ENCODE results near the gene CALCOCO1. TPM values are rescaled to one million over a fixed set of nuclear protein-coding genes. Genes with fewer than 3 reads are reported as not detected.
"Not testable (repeated sequence)": the region's sequence is repeated elsewhere in the genome, so short reads cannot be mapped to it uniquely, and the experiment has no call there.

The CALCOCO1 gene
- total RNA-seq, 1 donor from 2014 or later, result 188 TPM

GRCh38 chr12:53698948-53699677 is 28.1 kb downstream of the CALCOCO1 start:
- DNase-seq (ENCODE audit: low spot score), result no peak

GRCh38 chr12:53696655-53697331 is 30.5 kb downstream of the CALCOCO1 start:
- DNase-seq (ENCODE audit: low spot score), result no peak

GRCh38 chr12:53696285-53696654 is 31.0 kb downstream of the CALCOCO1 start:
- DNase-seq (ENCODE audit: low spot score), result peak; percentile 83

- DNase-seq (ENCODE audit: low spot score), result no peak
These were observed 31.8 kb downstream of the CALCOCO1 start for GRCh38 chr12:53695152-53696145.

- no peak for DNase-seq (ENCODE audit: low spot score)
These were observed 32.5 kb downstream of the CALCOCO1 start for GRCh38 chr12:53694756-53695151.

GRCh38 chr12:53688134-53688533 is 39.1 kb downstream of the CALCOCO1 start:
- no peak for DNase-seq (ENCODE audit: low spot score)

GRCh38 chr12:53686436-53686835 is 40.8 kb downstream of the CALCOCO1 start:
- DNase-seq (ENCODE audit: low spot score), result no peak

GRCh38 chr12:53684654-53685220 is 42.5 kb downstream of the CALCOCO1 start:
- DNase-seq (ENCODE audit: low spot score), result no peak

- no peak for DNase-seq (ENCODE audit: low spot score)
These were observed 43.3 kb downstream of the CALCOCO1 start for GRCh38 chr12:53683983-53684382.

- no peak for DNase-seq (ENCODE audit: low spot score)
These were observed 43.8 kb downstream of the CALCOCO1 start for GRCh38 chr12:53683494-53683893.

GRCh38 chr12:53680061-53680460 is 47.2 kb downstream of the CALCOCO1 start:
- not testable (repeated sequence) for DNase-seq (ENCODE audit: low spot score)

- no peak for DNase-seq (ENCODE audit: low spot score)
These were observed 49.5 kb downstream of the CALCOCO1 start for GRCh38 chr12:53677800-53678148.

GRCh38 chr12:53677016-53677799 is 50.0 kb downstream of the CALCOCO1 start:
- DNase-seq (ENCODE audit: low spot score), result no peak

- peak; percentile 18 for DNase-seq (ENCODE audit: low spot score)
These were observed 50.6 kb downstream of the CALCOCO1 start for GRCh38 chr12:53676656-53677015.

- peak; percentile 97 for DNase-seq (ENCODE audit: low spot score)
These were observed 51.3 kb downstream of the CALCOCO1 start, which contains the start of gene ATP5MC2 for GRCh38 chr12:53675701-53676607. ATP5MC2 (minus strand) TSS chr12:53676083; CDS start chr12:53672614, 3,469 bp downstream.

- no peak for DNase-seq (ENCODE audit: low spot score)
These were observed 52.1 kb downstream of the CALCOCO1 start for GRCh38 chr12:53674977-53675700.

- DNase-seq (ENCODE audit: low spot score), result no peak
These were observed 56.3 kb downstream of the CALCOCO1 start for GRCh38 chr12:53670971-53671370.

- DNase-seq (ENCODE audit: low spot score), result no peak
These were observed 56.9 kb downstream of the CALCOCO1 start for GRCh38 chr12:53670308-53670707.

GRCh38 chr12:53667080-53667479 is 60.2 kb downstream of the CALCOCO1 start:
- no peak for DNase-seq (ENCODE audit: low spot score)
